NCI-H748 (cell line): Measurements from ENCODE around the gene NUP62.
A peak's percentile ranks its signal among the peaks of the same experiment; 100 is the strongest.

ENCODE experiments used
- DNase-seq: peaks from one replicate; lab custom pipeline; 2025; ENCODE audit not compliant: unreplicated experiment; lab: John Stamatoyannopoulos, UW

NUP62 gene

DNA sequence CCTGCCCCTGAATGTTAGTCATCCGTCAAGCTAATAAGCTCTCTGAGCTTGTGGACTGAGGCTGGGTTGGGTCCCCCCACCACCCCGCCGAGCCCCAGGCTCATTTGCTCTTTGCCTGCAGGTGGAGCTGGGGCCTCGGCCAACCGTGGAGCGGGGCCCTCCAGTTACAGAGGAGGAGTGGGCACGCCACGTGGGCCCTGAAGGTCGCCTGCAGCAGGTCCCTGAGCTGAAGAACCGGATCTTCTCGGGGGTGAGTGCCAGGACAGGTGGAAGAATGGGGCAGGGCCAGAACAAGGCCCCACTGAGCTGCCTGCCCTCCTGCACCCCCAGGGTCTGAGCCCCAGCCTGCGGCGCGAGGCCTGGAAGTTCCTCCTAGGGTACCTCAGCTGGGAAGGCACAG lies 46.7 kb downstream of the NUP62 start:
- no peak for DNase-seq

DNA sequence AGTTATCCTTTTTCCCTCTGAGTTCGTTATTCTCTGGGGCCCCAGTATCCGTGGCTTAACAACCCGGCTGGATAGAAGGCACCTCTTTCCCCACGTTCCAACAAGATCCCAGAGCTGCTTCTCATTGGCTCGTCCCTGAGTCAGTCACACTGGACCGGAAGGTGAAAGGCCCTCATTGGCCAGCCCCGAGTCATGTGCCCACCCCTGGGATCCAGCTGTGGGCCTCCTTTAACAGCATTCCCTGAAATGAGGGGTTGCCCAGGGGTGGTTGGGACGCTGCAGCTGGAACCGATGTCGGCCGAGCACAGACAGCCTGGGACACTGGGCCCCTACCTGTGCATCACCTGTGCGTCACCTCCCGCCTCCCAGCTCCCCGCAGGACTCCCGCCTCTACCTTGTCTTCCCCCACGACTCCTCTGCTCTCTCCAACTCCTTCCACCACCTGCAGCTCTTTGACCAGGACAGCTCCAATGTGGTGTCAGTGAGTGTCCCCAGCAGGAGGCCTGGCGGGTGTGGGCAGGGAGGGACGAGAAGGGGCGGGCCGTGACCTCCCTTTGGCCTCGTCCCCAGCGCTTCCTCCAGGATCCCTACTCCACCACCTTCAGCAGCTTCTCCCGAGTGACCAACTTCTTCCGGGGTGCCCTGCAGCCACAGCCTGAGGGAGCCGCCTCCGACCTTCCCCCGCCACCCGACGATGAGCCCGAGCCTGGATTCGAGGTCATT lies 47.5 kb downstream of the NUP62 start:
- DNase-seq = no peak

DNA sequence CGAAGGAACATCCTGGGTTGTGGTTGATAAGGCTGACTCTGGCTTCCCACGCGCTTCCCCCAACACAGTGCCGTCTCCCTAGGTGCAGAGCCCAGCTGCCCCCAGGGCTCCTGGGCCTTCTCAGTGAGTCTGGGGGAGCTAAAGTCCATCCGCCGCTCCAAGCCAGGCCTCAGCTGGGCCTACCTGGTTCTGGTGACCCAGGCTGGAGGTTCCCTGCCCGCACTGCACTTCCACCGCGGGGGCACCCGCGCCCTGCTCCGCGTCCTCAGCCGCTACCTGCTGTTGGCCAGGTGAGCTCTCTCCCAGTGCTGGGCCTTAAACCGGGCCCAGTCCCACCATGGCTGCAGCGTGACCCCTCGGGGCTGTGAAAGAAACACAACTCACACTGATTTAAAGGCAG lies 48.1 kb downstream of the NUP62 start:
- DNase-seq = no peak

DNA sequence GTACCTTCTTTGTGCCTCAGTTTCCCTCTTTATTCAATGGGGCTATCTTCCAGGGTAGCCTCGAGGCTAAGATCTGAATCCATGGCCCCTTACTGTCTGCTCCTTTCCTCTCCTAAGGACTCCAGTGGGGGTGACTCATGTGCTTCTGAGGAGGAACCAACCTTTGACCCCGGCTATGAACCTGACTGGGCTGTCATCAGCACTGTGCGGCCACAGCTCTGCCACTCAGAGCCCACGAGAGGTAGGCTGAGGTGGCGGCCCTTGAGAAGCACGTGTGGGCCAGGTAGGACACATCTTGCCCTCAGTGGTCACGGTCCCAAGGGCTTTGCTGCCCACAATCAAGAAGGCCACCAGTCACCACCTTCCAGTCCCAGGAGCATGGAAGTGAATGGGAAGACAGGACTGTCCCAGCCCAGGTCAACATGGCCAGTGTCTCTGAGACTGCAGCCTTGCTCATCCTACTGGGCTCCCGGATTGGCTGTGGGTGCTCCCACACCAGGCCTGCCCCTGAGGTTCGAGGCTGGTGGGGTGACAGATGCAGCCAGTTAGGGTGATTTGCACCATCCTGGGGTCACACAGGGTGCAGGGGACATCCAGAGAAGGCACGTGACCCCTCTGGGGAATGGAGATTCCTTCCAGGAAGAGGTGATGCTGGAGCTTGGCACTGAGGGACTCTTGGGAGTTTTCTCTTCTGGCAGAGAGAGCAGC lies 49.0 kb downstream of the NUP62 start:
- DNase-seq = no peak

DNA sequence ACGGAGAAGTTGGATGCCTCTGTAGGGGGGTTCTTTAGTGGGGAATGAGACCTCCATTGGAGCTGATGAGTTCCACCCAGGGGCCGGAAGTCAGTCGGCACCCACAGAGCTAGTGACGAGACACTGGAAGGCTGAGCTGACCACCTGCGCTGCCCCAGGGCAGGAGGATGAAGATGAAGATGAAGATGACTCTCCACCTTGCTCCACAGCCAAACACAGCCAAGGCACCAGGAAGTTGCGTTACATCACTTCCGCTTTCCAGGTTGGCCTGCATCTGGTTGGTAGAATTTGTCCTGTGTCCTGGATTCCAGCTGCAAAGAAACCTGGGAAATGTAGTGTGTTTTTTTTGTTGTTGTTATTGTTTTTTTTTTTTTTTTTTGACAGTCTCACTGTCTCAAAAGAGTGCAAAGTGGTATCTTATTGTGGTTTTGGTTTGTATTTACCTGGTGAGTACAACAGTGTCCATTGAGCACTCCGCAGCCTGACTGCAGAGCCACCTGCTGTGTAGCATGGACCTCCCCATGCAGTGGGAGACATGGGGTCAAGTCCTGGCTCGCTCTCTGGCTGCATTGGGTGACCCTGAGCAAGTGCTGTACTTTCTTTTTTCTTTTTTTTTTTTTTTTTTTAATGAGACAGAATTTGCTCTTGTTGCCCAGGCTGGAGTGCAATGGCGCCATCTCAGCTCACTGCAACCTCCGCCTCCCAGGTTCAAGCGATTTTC lies 49.9 kb downstream of the NUP62 start:
- DNase-seq = no peak

DNA sequence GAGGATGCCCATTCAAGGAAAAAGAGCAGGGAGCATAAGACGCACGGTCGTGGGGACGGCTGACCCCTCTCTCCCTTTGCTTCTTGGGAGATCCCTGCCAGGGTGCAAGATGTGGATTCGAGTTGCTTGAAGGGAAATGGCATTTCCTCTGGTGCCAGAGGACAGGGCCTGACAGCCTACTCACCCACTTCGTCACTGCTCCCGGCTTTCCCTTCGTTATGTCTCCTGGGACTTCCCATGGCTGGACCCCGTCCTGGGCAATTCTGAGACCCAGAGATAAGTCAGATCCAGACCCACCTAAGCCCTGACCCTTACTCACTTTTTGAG lies 50.6 kb downstream of the NUP62 start:
- no peak for DNase-seq

DNA sequence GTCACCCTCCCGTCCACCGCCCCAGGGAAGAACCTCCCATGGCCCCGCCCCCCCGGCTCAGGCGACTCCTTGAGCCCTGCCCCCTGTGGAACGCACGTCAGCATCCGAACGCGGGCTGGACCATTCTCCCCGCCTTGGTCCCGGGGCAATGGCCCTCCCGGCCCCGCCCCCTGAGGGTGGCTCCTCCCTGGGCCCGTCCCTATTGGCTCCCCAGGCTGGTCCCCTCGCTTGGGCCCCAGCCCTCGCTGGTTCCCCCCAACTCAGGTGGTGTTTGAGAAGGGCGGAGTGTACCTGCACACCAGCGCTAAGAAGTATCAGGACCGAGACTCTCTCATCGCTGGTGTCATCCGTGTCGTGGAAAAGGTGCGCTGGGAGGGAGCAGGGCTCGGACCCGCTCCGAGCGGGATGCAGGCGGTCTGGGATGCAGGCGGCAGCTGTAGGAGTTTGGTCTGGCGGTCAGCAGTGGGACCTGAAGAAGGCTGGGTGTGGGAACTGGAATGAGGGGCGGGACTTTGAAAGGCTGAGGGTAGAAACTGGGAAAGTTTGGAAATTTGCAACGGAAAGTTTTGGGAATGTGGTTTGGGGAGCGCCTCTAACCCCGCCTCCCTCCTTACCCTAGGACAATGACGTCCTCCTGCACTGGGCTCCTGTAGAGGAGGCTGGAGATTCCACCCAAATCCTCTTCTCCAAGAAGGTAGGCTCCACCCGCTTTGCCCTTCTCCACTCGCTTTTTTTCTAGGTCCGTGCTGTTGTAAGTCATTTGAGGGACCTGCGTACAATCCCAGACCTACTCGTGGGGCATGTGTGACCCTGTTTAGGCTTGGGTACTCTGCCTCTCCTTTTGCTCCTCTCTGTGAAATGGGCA lies 51.2 kb downstream of the NUP62 start:
- peak; percentile 98 for DNase-seq

DNA sequence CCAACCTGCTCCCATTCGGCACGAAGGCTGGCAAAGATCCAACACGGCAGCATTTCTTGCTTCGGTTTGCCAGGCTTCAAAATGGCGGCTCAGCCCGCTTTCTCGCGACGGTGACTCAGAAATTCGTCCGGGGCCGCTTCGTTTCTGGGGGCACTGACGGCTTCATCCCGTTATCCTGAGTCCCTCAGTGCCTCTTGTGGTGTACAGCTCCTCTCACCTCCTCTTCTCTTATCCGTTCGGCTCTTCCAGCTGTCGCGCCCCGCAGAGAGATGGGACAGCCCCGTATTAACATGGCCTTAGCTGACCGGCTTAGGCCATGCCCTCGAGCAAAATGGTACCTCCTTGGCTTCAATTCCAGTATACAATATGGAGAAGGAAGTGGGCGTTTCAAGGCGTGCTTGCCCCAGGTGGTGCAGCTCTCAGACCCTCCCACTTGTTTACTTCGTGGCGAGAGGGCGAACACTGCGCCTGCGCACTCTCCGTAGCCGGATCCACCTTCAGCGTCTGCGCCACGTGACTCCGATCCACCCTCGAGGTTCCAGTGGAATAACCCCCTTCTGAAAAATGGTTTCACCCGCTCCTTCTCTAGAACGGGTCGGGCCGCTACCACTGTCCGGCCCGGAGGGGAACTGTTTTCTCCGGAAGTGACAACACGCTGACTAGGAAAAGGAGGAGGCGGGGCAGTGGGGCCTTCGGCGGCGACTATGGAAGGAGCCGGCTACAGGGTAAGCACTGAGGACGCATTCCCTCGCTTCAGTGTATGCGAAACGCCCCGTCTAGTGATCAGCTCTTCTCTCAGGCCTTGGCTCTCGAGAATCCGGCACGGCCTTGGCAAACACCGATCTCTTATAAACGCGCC lies 52.1 kb downstream of the NUP62 start, which contains the start of the genes AKT1S1 and TBC1D17:
AKT1S1 (minus strand) TSS at position 336 of the 859 bp plus-strand sequence. CDS start 4,060 bp downstream, outside the sequence.
TBC1D17 (plus strand) TSS at position 683 of the 859 bp plus-strand sequence; CDS start at position 705, 22 bp downstream.
- peak; percentile 100 for DNase-seq

DNA sequence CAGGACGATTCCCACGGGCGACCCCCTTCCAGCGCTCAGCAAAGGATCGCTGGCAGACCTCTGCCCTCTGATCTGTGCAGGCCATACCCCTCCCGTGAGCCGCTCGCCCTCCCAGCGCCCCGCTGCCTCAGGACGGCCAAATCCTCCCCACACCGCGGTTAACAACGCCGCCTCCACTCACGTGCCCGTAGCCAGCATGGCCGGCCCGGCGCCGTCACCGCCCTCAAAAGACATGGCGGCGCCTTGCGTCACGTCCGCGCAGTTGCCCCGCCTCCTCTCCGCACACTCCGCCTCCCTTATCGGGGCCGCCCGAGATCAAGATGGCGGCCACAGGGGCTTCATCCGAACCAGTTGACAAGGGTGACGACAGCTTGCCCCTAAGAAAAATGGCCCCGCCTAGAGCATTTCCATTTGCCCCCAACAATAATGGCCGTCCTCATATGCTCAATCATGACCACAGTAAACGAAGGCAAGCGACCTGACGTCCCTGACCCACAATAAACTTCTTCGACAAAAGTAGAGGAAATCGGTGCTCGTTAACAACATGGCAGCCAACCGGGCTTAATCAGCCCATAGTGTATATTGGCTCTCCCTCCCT lies 52.8 kb downstream of the NUP62 start:
- peak; percentile 100 for DNase-seq

DNA sequence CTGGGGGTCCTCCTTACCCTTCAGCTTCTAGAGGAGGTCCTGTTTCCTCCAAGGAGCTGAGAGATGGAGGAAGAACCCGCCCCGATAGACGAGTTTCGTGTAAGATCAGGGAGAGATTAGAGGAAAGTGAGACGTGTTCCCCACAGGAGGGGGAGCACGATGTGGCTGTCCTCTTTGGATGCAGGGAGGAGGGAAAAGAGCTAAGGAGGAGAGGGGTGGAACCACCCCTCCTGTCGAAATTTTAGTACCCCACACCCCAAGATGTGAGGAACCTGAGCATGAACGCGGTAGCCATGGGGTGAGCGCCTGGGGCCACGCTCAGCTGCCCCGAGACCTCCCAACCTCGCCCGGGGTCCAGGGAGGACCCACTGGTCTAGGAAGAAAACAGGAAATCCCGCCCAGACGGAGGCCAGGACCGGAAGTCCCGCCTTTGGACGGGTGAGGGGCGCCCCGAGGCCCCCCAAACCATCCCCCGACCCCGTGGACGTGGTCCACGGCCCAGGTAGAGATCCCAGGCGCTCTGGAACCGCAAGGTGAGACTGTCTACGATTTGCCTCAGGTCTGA lies 53.4 kb downstream of the NUP62 start:
- DNase-seq = peak; percentile 73

DNA sequence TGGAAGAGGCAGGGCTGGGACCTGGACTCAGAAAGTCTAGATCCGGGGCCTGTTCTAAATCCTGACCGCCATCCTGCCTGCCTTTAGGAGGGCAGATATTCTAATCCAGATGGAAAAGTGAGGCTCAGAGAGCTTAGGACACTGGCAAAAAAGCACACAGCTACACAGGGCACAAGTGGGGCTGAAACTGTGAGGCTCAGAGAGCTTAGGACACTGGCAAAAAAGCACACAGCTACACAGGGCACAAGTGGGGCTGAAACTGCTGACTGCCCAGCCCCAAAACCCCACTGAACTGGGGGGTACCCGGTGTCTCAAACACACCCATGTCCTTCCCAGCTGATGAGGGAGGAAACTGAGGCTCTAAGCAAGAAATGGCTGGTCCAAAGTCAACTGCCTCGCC lies 54.1 kb downstream of the NUP62 start:
- no peak for DNase-seq

DNA sequence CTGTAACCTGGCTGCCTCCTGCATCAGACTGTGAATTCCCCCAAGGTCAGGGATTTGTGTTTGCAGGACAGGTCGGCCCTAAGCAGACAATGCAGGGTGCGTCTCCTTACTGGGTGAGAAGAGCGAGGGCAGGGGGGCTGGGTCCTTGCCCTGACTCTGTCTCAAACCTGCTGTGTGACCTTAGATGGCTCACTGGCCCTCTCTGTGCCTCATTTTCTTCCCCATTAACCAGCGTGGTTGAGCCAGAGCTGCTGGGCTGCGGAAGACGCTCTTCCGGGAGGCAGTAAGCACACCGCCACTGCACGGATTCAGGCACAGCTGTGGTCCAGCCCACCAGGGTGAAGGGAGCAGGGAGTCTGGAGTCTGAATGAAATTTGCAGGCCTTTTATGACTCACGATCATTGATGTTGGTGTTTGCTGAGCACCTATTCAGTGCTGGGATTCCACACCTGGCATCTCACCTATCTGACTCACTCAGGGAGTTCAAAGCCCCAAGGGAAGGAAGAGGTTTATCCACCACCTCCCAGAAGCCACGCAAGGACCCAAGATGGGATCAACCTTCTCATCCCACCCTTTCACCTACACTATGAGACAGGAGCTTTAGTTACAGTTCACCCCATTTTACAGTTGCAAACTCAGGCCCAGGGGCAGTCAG lies 54.7 kb downstream of the NUP62 start:
- DNase-seq = no peak

DNA sequence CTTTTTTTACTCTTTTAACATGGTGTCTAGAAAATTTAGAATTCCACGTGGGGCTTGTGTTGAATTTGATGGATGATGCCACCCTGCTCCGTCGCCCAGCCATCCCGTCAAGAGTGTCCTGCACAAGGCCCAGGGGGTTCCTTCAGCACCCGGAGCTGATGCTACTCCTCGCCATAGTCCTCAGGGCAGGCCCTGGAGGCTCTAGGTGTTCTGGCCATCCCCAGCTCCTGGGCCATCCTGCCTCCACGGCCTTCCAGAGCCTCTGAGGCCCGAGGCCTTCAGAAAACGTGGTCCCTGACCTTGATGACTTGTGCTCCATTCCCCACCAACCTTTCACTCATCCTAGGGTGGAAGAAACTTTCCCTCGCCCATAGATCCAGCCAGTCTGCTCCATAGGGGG lies 55.5 kb downstream of the NUP62 start:
- DNase-seq = no peak

DNA sequence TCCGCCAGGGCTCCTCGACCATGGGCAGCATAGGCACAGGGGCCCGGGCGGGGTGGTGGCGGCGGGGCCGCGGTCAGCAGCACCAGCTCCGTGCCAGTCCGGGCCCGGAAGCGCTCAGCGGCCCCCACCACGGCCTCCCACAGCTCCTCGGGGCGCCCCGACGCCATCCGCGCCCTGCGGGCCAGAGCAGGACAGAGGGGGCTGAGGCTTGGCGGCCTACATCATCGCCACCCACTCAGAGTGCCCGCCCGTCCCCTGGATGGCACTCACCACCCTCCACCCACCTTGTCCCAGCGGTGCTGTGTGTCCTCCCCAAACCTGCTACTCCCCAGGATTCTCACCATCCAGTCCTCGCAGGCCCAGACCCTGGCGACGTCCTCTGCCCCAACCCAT lies 56.2 kb downstream of the NUP62 start:
- no peak for DNase-seq

DNA sequence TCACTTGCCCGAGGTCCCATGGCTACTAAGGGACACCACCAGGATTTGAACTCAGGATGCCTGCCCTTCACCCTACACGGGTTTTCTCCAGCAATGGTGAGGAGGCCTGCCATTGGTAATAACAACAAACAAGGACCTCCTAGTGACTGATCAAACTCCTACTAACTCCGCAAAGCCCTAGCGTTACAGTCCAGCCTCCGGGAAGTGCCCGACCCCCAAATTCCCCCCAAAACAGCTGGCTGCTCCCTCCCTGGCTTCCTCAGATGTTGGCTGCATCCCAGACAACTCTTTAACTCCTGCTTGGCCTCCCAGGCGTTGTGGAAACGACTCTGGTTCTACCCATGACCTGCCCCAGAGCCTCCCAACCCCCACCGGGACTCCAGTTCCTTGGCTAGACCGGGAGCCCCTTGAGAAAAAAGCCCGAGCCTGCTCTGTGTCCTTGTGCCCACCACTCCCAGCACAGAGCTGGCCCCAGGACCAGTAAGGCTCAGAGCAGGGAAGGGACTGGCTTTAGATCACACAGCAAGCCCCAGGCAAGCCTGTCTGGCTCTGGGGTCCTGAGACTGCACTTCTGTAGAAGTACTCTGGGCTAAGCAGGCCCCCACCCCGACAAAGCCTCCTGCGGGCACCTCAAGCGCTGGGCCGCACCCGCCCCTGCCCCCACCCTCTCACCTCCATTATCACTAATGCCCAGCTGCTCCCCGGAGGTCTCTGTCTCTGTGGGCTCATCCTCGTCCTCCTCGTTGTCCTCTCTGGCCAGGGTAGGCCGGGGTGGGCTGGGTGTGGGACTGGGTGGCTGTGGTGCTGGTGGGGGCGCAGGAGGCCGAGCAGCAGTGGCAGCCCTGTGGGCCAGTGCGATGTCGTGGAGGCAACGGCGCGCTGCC lies 56.8 kb downstream of the NUP62 start:
- no peak for DNase-seq

DNA sequence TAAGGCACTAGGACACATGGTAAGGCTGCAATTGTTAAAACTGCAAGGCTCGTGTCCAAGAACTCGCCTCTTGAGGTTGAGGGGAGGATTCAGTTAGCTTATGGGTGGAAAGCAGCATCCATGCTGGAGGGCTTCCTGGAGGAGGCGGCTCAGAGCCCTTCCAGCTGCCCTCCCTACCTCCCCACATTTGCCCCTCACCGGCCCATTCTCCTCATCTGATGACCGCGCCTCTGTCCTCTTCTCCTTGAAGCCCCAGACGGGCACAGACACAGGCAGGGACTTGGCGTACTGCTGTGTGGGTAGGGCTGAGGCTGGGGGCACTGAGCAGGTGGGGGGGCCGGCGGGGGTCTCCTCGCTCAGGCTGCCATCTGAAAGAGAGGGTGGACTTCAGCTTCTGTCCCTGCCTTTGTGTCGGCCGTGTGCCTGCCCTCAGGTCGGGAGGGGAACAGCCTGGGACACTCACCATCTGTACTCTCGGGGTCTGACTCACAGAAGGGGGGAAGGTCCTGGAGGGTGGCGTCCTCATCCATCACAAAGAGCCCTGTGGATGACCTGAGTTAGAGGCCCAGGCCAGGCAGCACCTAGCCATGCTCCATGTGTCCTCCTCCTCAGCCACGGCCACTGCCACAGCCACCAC lies 57.8 kb downstream of the NUP62 start:
- DNase-seq = no peak

DNA sequence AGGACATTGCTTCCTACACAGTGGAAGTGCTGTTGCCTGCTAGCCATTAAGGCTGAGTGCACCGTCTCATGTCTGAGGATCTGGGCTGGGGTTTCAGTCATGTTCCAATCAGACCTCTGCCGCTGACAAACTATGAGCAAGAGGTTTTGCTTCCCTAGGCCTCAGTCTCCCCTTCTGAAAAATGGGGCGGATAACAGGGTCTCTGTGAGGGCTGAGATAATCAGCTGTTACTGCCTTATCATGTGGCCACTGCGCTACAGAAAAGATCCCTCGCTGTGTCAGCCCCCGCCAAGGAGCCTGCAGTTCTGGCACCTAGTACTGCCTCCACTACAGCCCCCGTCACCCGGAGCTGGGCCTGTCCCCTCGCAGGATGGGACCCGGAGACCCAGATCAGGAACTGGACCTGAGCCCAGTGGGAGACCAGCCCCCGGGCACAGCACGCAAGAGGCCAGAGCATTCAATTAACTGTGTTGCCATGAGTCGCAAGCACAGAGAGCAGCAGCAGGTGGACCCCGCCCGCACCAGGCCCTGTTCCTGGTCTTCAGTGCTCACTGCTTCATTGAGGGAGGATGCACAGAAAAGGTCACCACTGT lies 58.9 kb downstream of the NUP62 start:
- no peak for DNase-seq
